ENCODE results near the gene GATA6.

The GATA6 gene

GRCh38 chr18:22169011-22169888 lies at the start of gene GATA6:
Gene GATA6 (plus strand): TSS chr18:22169589. CDS start chr18:22171145, 1,556 bp downstream.
- FAIRE-seq, result no peak
- peak; percentile 81 for DNase-seq (ENCODE audit: insufficient read length, low spot score)

GRCh38 chr18:22124970-22125369 lies 44.4 kb upstream of the GATA6 start:
- DNase-seq (ENCODE audit: insufficient read length, low spot score), result no peak
- no peak for FAIRE-seq

GRCh38 chr18:22128954-22129353 lies 40.4 kb upstream of the GATA6 start:
- DNase-seq (ENCODE audit: insufficient read length, low spot score) (no peak), FAIRE-seq (no peak)

DNA sequence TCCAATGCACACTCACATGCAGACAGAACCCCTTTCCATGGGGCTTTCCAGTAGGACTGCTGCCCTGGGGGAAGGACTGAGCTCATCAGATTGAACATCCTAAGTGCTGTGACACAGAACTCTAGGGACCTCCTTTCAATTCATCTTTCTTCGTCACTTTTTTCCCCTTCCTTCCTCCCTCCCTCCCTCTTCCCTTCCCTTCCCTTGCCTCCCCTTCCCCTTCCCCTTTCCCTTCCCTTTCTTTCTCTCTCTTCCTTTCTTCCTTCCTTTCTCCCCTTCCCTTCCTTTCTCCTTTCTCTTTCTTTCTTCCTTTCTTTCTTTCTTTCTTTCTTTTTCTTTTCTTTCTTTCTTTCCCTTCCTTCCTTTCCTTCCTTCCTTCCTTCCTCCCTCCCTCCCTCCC lies 39.6 kb upstream of the GATA6 start:
- no peak for FAIRE-seq
- no peak for DNase-seq (ENCODE audit: insufficient read length, low spot score)

DNA sequence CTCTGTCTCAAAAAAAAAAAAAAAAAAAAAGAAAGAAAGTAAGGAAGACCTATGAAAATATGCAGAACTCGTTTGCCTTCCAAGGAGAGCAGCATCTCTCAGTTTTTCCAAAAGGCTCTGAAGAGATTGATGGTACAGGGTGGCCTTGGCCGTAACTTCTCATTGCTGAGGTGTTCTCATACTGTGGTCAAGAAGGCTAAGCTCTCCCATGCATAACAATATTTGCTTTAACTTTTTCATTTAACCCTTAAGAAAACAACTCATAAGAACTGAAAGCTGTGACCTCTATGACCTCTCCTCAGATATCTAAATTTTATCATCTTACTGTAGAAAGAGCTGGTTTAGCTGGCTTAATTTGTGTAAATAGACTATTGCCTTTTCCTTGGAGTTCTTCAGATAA lies 37.1 kb upstream of the GATA6 start:
- no peak for DNase-seq (ENCODE audit: insufficient read length, low spot score)
- no peak for FAIRE-seq

GRCh38 chr18:22132763-22133162 lies 36.6 kb upstream of the GATA6 start:
- FAIRE-seq, result no peak
- DNase-seq (ENCODE audit: insufficient read length, low spot score), result no peak

GRCh38 chr18:22136395-22136794 lies 33.0 kb upstream of the GATA6 start:
- FAIRE-seq (peak; percentile 20), DNase-seq (ENCODE audit: insufficient read length, low spot score) (no peak)

GRCh38 chr18:22141211-22141610 lies 28.2 kb upstream of the GATA6 start:
- DNase-seq (ENCODE audit: insufficient read length, low spot score) (no peak), FAIRE-seq (no peak)

GRCh38 chr18:22143347-22144340 lies 25.7 kb upstream of the GATA6 start:
- FAIRE-seq (no peak), DNase-seq (ENCODE audit: insufficient read length, low spot score) (no peak)

DNA sequence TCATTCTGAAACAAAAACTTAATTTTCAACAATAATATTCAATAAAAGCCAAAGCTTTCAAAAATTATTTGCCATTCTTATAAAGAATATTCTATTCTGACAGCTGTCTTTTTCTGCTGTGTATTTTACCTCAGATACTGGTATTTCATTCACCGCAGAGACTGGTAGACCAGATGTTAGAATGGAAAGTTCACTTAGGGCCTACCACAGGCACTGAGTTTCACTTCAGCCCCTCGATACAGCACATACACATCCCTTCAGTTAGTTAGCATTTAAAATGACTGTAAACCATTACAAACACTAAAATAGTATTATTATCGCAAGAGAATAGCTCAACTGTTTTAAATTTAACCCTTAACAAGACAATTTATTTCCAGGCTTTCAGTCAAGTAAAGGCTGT lies 24.2 kb upstream of the GATA6 start:
- FAIRE-seq (no peak), DNase-seq (ENCODE audit: insufficient read length, low spot score) (no peak)

- FAIRE-seq (no peak), DNase-seq (ENCODE audit: insufficient read length, low spot score) (no peak)
These were observed 19.7 kb upstream of the GATA6 start for GRCh38 chr18:22149710-22150109.

DNA sequence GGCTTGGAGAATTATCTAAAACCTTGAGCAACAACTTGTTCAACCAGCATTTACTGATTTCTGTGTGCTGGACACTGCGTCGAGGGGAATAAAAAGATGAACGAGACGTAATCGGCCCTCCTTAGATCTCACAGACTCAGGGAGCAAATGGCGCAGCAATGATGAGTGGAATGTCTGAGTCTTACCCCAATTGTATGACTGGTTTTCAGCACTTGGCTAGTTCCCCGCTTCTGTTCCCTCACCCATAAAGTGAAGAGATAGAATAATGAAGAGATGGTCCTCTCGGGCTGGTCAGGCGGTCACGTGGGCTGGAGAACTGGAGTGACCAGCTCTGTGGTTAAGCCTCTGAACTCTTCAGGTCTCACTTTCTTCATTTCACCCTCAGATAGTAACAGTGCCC lies 17.3 kb upstream of the GATA6 start:
- FAIRE-seq (no peak), DNase-seq (ENCODE audit: insufficient read length, low spot score) (no peak)

DNA sequence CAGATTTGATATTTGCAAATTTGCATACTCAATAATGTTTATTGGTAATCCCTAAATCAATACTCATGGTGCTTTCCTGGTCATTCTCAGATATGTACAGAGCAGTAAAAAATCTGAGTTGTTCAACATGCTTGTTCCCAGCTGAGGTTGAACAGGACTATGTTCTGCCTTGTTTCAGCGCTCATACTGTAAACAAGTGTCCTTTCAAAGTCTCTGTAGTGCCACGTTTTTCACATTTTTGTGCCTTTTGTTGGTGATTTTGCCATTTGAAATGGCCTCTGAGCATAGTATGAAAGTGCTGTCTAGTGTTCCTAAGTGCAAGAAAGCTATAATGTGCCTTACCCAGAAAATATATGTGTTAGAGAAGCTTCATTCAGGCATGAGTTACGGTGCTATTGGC lies 16.0 kb upstream of the GATA6 start:
- FAIRE-seq, result no peak
- DNase-seq (ENCODE audit: insufficient read length, low spot score), result no peak

DNA sequence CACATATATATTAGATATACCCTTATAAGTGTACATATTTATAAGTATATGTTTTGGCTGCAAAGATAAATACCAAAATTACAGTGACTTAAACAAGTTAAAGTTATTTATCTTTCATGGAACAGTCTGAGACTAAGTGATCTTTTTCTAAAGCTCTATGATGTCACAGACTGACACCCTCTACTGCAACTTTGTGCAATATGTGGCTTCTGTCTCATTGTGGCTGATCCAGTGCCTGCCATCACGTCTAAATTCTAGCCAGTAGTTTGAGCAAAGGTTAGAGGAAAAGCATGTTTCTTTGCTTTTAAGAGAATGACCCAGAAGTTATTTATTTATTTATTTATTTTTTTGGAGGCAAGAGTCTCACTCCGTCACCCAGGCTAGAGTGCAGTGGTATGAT lies 13.8 kb upstream of the GATA6 start:
- FAIRE-seq (no peak), DNase-seq (ENCODE audit: insufficient read length, low spot score) (no peak)

DNA sequence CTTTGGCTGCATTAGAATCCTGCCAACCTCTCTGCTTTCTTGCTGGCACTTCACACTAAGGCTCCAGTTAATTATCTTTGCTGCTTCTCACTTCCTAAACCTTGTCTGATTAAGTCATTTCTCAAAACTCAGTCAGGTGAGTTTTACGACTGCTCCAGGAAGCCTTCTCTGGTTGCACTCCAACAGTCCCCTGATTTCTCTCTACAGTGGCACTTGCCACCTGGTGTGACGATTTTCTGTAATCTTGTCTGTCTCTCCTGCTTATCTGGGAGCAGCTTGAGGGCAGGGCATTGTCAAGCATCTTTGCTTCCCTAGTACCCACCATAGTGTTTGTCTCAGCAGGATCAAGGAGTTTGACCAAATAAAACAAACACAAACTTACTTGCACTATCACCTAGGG lies 10.4 kb upstream of the GATA6 start:
- FAIRE-seq (no peak), DNase-seq (ENCODE audit: insufficient read length, low spot score) (no peak)

- DNase-seq (ENCODE audit: insufficient read length, low spot score) (no peak), FAIRE-seq (no peak)
These were observed 8.3 kb upstream of the GATA6 start for GRCh38 chr18:22161090-22161489.

GRCh38 chr18:22163416-22164161 lies 5.8 kb upstream of the GATA6 start:
- DNase-seq (ENCODE audit: insufficient read length, low spot score), result no peak
- FAIRE-seq, result no peak

GRCh38 chr18:22164337-22165048 lies 4.9 kb upstream of the GATA6 start:
- FAIRE-seq, result no peak
- no peak for DNase-seq (ENCODE audit: insufficient read length, low spot score)

DNA sequence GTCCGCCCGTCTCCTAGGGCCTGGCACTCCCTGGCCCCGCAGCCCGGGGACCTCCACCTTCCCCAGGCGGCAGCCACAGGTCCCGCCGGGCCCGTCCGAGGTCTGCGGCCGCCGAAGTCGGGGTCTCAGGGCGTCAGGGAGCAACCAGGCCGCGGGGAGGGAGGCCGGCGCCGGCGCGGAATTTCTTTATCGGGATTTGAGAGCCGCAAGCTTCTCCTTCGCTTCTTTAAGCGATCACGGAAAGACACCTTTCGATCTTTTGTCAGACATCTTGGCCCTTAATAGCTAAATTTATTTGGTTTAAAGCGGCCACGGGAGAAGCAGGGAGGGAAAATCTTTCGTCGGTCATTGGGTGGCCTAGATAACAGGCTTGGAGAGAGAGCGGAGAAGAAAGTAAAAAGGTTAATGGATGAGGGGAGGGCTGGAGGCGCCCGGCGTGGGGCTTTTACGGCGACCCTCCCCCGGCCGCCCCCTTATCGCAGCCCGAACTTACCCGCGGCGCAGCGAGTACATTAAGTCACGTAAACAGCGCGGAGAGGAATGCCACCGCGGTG lies 4.3 kb upstream of the GATA6 start:
- no peak for FAIRE-seq
- no peak for DNase-seq (ENCODE audit: insufficient read length, low spot score)

- DNase-seq (ENCODE audit: insufficient read length, low spot score) (no peak), FAIRE-seq (no peak)
These were observed 3.8 kb upstream of the GATA6 start for GRCh38 chr18:22165603-22166068.

All from HTR-8/SVneo (cell line).